K562 (cell line): ENCODE results near the gene MICAL2. TPM values are rescaled to one million over a fixed set of nuclear protein-coding genes. Genes with fewer than 3 reads are reported as not detected.

ENCODE experiments used
- CHCHD3 ChIP-seq: fragments of 250-450 bp; sonication (Bioruptor Pico); IDR thresholded peaks from 2 replicates; pipeline ENCODE4 v2.1.2; 2022; ENCODE audit warnings: mild to moderate bottlenecking
- DACH1 ChIP-seq: fragments of 450-650 bp; IDR thresholded peaks from 2 replicates; pipeline ENCODE4 v1.6.1; 2018; ENCODE audit not compliant: partially characterized antibody
- FOXA1 ChIP-seq: fragments of 450-650 bp; IDR thresholded peaks from 2 replicates; pipeline ENCODE4 v1.6.1; 2016; ENCODE audit warnings: mild to moderate bottlenecking, borderline replicate concordance
- RBM15 ChIP-seq: fragments of 200-400 bp; formaldehyde crosslinking; IDR thresholded peaks from 2 replicates; pipeline ENCODE4 v1.6.1; 2018; ENCODE audit warnings: mild to moderate bottlenecking, low read length, moderate library complexity; ENCODE audit not compliant: insufficient read depth
- REST ChIP-seq, 2 experiments: fragments of 450-650 bp; formaldehyde crosslinking in 1 of 2; IDR thresholded peaks; 2 replicates each; pipeline versions ENCODE4 v1.4.0 to v1.6.1; 2014 to 2020; ENCODE audit warnings: mild to moderate bottlenecking in 2 of 2, borderline replicate concordance in 1 of 2, low read depth in 1 of 2
- SIN3A ChIP-seq, 2 experiments: fragments of 150-350 bp in 1 of 2; IDR thresholded peaks; 2 replicates each; pipeline ENCODE4 v1.6.1; 2011 to 2016; ENCODE audit warnings: borderline replicate concordance in 2 of 2, low read depth in 2 of 2, low read length in 2 of 2, mild to moderate bottlenecking in 2 of 2, moderate library complexity in 2 of 2; ENCODE audit not compliant: control insufficient read depth in 1 of 2
- SREBF2 ChIP-seq: sonication (generic); formaldehyde crosslinking; IDR thresholded peaks from 2 replicates; pipeline ENCODE4 v1.4.0; 2020; ENCODE audit warnings: mild to moderate bottlenecking, missing genetic modification reagents
- ZNF263 ChIP-seq: sonication (generic); formaldehyde crosslinking; IDR thresholded peaks from 2 replicates; pipeline ENCODE4 v1.8.0; 2022; ENCODE audit warnings: mild to moderate bottlenecking, missing genetic modification reagents, borderline replicate concordance
- ZNF277 ChIP-seq: fragments of 250-450 bp; sonication (Bioruptor Pico); IDR thresholded peaks from 2 replicates; pipeline ENCODE4 v1.8.0; 2022; ENCODE audit warnings: inconsistent platforms, mild to moderate bottlenecking, moderate library complexity, borderline replicate concordance
- polyA plus RNA-seq, 8 experiments: library from polyadenylated mRNA; depleted of rRNA in 4 of 8; stranded (reverse) in 5 of 8; unstranded in 3 of 8; fragments of >200 nt; fragmentation: Nextera tagmentation in 2 of 8; fragmentation: Illumina TruSeq in 1 of 8; extraction: Ambion mirVana in 2 of 8; extraction: Trizol in 1 of 8; gene quantifications; 2 replicates each; pipeline versions ENCODE4 v1.2.1 to v1.2.3, GENCODE V29; 2011 to 2014; ENCODE audit warnings: inconsistent platforms in 1 of 8, missing spikeins in 1 of 8
- total RNA-seq, 7 experiments: library from RNA; depleted of rRNA in 6 of 7; stranded (reverse); fragments of >200 nt in 6 of 7; fragmentation: Illumina TruSeq in 2 of 7; extraction: Trizol in 2 of 7; gene quantifications; 2 replicates each; pipeline versions ENCODE4 v1.2.1 to v1.2.3, GENCODE V29; 2011 to 2021; ENCODE audit warnings: low replicate concordance in 1 of 7

MICAL2 gene
- total and polyA plus RNA-seq, 9 of the 15 experiments (the other 6 are each of a cell fraction or from before 2014, with no cell fraction given): 4.7 to 64.2 (median 33.6) TPM

GRCh38 chr11:12169822-12170221 is 59.4 kb downstream of the MICAL2 start (continued):
- TF ChIP-seq REST (IDR thresholded peaks at IDR 0.05; ENCODE audit: borderline replicate concordance): no peak
- no peak for TF ChIP-seq REST (CRISPR knock-in tag; IDR thresholded peaks at IDR 0.05; ENCODE audit: low read depth)
- TF ChIP-seq CHCHD3: no peak
- TF ChIP-seq SREBF2: no peak
- TF ChIP-seq RBM15: no peak
- TF ChIP-seq DACH1: no peak
- no peak for TF ChIP-seq SIN3A (IDR thresholded peaks at IDR 0.05; ENCODE audit: borderline replicate concordance in 2 of 2, control insufficient read depth in 1 of 2, low read depth in 2 of 2, low read length in 2 of 2)
- TF ChIP-seq FOXA1: no peak
- no peak for TF ChIP-seq ZNF263
- no peak for TF ChIP-seq ZNF277 (CRISPR knock-in tag)
